Measurements from ENCODE around the gene ZSCAN22. TPM values are rescaled to one million over a fixed set of nuclear protein-coding genes. Genes with fewer than 3 reads are reported as not detected.

Gene ZSCAN22
- total and polyA plus RNA-seq, 2 experiments from 2014 or later, result 0.86 to 2.9 TPM

- Mint-ChIP-seq H3K4me1 (peaks cover 9% of the 10 kb centered on the region), H3K4me3 (peak overlapping the region; percentile 84), H3K9me3 (no peaks in the 10 kb centered on the region), H3K27ac (no peak overlapping the region), H3K27me3 (ENCODE audit: insufficient read depth, low read depth, poor library complexity) (peaks cover 24% of the 10 kb centered on the region), H3K36me3 (ENCODE audit: low read depth) (no peaks in the 10 kb centered on the region; the same call in 2 of the 3 replicates)
- Histone ChIP-seq H3K4me3 (no peak overlapping the region), H3K9me2 (ENCODE audit: insufficient read depth) (no peaks in the 10 kb centered on the region), H3K4me2 (no peak overlapping the region), H3K27me3 (ENCODE audit: insufficient read depth) (no peaks in the 10 kb centered on the region), H4K20me1 (replicated peaks; ENCODE audit: insufficient read depth) (no peaks in the 10 kb centered on the region), H3K27ac (ENCODE audit: low read depth) (no peak overlapping the region), H3K4me1 (ENCODE audit: insufficient read depth) (0 out of 2 replicates have a peak, but pooled peaks cover 7% of the 10 kb centered on the region), H3K36me3 (ENCODE audit: insufficient read depth) (no peaks in the 10 kb centered on the region), H3F3A (replicated peaks; ENCODE audit: low read depth) (0 out of 2 replicates have a peak, but pooled peaks cover 4% of the 10 kb centered on the region), H3K79me2 (replicated peaks; ENCODE audit: insufficient read depth) (no peaks in the 10 kb centered on the region), H2AFZ (no peak overlapping the region)
- ATAC-seq, result no peak
- TF ChIP-seq POLR2AphosphoS5 (IDR thresholded peaks at IDR 0.05; ENCODE audit: low read depth) (no peak), NANOG (IDR thresholded peaks at IDR 0.05; ENCODE audit: borderline replicate concordance) (no peak), EZH2phosphoT487 (IDR thresholded peaks at IDR 0.05; ENCODE audit: unreplicated experiment) (no peak), ETS1 (IDR thresholded peaks at IDR 0.05) (no peak), ZNF331 (CRISPR knock-in tag; IDR thresholded peaks at IDR 0.05; ENCODE audit: low read depth) (no peak), JUNB (IDR thresholded peaks at IDR 0.05; ENCODE audit: unreplicated experiment) (no peak), CREB1 (CRISPR knock-in tag; IDR thresholded peaks at IDR 0.05; ENCODE audit: low read depth) (no peak), ZNF462 (CRISPR knock-in tag; IDR thresholded peaks at IDR 0.05) (no peak), STAT1 (IDR thresholded peaks at IDR 0.05; ENCODE audit: unreplicated experiment) (no peak), ZNF114 (CRISPR knock-in tag; IDR thresholded peaks at IDR 0.05) (no peak), EZH2 (IDR thresholded peaks at IDR 0.05; ENCODE audit: low read depth, unreplicated experiment) (no peak), CTCF (conservative IDR thresholded peaks at IDR 0.05; ENCODE audit: low read depth in 2 of 2) (no peak), REST (IDR thresholded peaks at IDR 0.05; ENCODE audit: unreplicated experiment) (no peak)
- DNase-seq (ENCODE audit: low spot score), result no peak
Measured at GRCh38 chr19:58379246-58379645, 52.5 kb downstream of the ZSCAN22 start.

All from GM23338 (cell line).